Fibroblast of the aortic adventitia (primary cell): Measurements from ENCODE around the gene FN1. TPM values are rescaled to one million over a fixed set of nuclear protein-coding genes. Genes with fewer than 3 reads are reported as not detected.

ENCODE experiments used
- DNase-seq: peaks from one replicate; pipeline ENCODE4 v3.0.0-alpha.2; 2010; ENCODE audit warnings: low read depth
- H3K4me3 ChIP-seq: 2 replicates; pipeline ENCODE4 v1.5.1; 2011; ENCODE audit warnings: low read depth, mild to moderate bottlenecking, control low read depth, low read length, moderate library complexity
- total RNA-seq: library from RNA; depleted of rRNA; stranded (reverse); fragments of >200 nt; gene quantifications from 2 replicates; pipeline ENCODE4 v1.2.3, GENCODE V29; 2012; ENCODE audit warnings: low replicate concordance
- TF ChIP-seq, protein P1 (sequence below): IDR thresholded peaks from 2 replicates; pipeline ENCODE4 v1.5.1; 2011; ENCODE audit warnings: mild to moderate bottlenecking, low read length, control low read depth, inconsistent platforms; ENCODE audit not compliant: insufficient read depth

FN1 gene
- total RNA-seq, 1 donor, result 7,235 TPM

DNA sequence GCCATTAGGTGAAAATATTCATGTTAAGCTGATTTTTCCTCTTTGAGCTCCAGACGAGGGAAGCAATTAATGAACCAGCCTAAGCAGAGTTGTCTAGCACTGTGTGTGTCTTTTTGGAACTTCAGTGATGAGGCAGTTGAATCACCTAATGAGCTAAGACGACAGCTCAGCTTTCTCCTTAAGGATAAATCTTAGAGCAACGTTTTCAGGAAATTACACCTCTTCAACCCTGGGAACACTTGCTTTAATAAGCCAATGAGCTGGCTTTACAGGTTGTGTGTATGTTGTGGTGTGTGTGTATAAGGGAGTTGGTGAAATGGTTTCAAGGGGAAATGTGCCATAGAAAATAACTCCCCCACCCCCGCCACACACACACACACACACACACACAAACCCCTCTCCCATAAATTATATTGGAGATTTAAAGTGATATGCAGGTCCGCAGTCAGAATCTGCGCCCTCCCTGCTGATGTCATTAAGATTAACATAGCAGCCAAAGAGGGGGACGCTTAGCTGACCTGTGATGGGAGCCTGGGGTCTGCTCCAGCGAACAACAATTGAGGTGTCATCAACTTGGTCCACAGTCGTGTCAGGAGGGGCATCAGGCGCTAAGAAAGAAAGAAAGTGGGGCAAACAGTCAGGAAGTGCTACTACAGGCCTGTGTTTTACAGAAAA is 28.1 kb downstream of the FN1 start:
- DNase-seq, result no peak
- H3K4me3 ChIP-seq, result no peak overlapping the region
- TF ChIP-seq, protein P1, sequence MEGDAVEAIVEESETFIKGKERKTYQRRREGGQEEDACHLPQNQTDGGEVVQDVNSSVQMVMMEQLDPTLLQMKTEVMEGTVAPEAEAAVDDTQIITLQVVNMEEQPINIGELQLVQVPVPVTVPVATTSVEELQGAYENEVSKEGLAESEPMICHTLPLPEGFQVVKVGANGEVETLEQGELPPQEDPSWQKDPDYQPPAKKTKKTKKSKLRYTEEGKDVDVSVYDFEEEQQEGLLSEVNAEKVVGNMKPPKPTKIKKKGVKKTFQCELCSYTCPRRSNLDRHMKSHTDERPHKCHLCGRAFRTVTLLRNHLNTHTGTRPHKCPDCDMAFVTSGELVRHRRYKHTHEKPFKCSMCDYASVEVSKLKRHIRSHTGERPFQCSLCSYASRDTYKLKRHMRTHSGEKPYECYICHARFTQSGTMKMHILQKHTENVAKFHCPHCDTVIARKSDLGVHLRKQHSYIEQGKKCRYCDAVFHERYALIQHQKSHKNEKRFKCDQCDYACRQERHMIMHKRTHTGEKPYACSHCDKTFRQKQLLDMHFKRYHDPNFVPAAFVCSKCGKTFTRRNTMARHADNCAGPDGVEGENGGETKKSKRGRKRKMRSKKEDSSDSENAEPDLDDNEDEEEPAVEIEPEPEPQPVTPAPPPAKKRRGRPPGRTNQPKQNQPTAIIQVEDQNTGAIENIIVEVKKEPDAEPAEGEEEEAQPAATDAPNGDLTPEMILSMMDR, result no peak

DNA sequence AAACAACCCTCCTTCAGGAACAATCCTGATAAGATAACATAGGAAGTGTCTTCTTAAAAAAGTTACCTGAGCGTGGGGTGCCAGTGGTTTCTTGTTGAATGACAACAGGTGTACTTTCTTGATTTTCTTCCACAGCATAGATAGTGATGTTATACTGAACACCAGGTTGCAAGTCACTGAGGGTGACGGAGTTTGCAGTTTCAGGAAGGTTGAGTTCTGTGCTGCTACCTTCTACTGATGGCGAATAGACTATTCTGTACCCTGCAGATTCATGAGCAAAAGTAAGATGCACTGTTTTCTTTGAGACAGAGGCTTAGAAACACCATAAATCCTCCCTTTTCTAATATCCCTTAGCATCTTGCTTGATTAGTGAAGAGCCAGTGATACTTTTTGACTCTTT is 28.8 kb downstream of the FN1 start:
- TF ChIP-seq, protein P1, result no peak
- H3K4me3 ChIP-seq, result no peak overlapping the region
- no peak for DNase-seq

DNA sequence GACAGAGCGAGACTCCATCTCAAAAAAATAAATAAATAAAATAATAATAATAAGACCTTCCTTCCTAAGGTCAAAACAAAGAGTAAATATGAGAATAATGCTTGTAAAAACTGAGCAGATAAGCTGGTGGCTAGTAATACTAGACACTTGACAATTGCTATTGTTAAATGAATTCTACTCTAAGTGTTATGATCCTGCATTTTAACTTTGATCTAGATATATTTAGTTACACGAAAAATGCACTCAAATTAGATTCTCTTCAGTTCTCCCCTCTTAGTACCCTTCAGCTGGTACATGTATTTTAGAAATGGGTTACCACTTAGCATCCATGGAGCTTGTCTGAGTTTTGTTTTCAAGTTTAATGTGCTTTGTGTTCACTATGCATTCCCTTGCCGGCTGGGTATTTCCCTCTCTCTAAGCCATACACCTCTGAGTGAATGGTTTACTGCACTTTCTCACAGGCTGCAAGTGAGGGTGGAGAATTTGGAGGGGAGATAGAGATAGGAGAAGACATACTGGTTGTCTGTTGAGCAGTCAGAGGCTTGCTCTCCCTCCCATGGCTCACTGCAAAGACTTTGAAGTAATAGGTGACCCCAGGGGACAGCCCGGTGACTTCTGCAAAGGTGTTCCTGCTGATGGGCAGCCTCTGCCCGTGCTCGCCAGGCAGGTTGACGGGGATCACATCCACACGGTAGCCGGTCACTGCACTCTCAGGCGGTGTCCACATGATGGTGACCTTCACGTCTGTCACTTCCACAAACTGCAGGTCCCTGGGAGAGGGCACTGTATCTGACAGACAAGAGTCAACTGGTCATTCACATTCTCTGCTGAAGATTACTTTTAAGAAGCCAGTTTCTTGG is 29.9 kb downstream of the FN1 start:
- TF ChIP-seq, protein P1, result no peak
- DNase-seq, result no peak
- H3K4me3 ChIP-seq, result no peak overlapping the region

DNA sequence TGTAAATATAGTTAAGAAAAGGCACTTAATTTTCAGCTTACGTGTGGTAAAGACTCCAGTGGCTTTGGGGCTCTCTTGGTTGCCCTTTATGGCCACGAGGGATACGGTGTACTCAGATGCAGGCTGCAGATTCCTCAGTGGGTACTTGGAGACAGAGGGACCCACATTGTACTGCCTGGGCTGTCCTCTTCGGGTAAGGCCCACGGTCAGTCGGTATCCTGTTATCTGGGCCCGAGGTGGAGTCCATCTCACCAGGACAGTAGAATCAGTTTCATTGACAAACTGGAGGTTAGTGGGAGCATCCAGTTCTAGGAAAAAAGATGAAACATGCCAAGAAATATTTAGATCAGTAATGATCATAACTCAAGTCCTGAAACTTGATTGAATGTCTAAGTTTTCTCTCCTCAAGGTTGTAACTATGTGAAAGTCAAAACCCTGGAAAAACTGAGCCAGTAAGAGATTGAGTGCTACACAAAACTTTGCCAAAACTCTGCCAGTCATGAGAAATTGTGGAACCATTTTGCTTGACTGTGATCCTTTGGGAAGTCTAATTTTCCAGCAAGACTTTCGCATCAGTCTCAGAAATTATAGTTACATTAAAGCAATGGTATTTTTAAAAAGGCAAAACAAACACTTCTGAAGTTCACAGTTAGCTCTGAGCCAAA is 31.4 kb downstream of the FN1 start:
- DNase-seq, result no peak
- TF ChIP-seq, protein P1, result no peak
- no peak overlapping the region for H3K4me3 ChIP-seq

DNA sequence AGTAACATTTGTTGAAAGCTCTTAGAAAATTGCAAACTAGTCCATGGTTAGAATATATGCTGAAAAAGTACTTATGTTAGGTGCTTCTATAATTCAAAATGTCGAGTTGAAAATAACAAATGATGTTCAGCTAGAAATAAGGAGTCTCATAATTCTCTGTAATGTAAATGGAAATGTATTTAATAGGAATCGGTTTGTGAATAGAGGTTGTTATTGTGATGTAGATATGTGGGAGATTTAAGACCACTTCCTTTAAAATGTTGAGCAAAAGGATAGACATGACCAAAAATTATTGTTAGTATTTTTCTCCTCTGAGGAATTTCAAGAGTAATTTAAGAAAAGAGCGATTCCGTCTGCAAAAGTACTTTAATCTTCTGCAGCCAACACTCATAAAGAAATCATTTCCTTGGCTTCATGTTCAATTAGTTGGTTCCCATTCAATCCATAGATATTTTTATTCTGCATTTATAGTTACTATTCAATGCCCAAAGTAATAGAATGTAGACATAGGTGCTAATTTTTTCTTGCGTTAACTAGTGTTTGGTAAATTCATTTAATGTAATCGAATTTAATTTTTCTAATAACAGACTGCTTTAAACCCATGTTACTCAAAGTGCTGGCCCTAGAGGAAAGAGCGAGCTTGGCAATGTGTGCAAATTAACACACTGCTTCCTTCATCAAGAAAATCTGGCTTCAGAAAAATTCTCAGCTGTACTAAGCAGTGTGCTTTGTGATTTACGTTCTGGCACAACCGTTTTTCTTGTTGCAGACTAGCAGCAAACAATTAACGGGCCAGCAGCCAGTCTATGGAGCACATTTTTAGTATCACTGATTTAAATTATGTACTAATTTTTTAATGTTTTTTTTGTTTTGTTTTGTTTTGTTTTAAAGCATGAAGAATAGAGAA is 32.2 kb downstream of the FN1 start:
- TF ChIP-seq, protein P1, result no peak
- H3K4me3 ChIP-seq, result no peak overlapping the region
- DNase-seq, result no peak

DNA sequence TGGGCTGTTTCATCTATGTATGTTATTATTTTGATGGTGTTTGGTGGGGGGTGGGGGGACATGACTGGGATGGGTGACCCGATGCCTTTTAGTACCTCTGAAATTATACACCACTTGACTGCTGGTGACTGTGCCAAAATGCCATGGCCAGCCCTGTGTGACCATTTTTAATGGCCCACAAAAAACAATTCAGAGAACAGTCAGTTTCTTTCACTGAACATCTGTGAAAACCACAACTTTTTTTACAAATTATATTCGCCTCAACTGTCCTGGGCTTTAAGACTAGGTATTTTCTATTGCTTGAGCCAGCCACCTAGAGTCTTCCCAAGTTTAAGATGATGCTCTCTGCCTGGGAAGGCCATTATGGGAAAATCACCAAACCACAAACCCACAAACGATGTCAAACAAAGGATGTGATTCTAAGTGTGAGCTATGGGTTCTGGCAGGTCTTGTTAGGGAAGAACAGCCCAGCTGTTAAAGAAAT is 33.9 kb downstream of the FN1 start:
- TF ChIP-seq, protein P1, result no peak
- H3K4me3 ChIP-seq, result no peak overlapping the region
- DNase-seq, result peak; percentile 95
